Hematopoietic multipotent progenitor cell treated with erythropoietin and hydrocortisone succinate and interleukin-3 and kit ligand, for 8 days (in vitro differentiated cells): ENCODE data around the gene BAIAP3.

ENCODE experiments used
- DNase-seq: peaks from one replicate; pipeline ENCODE4 v3.0.0-alpha.2; 2015

The BAIAP3 gene

DNA sequence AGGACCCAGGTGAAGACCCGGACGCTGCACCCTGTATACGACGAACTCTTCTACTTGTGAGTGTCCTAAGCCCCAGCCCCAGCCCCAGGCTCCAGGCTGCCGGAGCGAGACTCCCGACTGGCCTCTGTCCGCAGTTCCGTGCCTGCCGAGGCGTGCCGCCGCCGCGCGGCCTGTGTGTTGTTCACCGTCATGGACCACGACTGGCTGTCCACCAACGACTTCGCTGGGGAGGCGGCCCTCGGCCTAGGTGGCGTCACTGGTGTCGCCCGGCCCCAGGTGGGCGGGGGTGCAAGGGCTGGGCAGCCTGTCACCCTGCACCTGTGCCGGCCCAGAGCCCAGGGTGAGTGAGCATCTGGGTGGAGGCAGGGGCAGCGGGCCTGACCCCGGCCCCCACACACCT is 14.5 kb downstream of the BAIAP3 start:
- no peak for DNase-seq

GRCh38 chr16:1348441-1348840 is 15.0 kb downstream of the BAIAP3 start:
- no peak for DNase-seq

- DNase-seq, result no peak
Observed at GRCh38 chr16:1348926-1349325, 15.5 kb downstream of the BAIAP3 start.

DNA sequence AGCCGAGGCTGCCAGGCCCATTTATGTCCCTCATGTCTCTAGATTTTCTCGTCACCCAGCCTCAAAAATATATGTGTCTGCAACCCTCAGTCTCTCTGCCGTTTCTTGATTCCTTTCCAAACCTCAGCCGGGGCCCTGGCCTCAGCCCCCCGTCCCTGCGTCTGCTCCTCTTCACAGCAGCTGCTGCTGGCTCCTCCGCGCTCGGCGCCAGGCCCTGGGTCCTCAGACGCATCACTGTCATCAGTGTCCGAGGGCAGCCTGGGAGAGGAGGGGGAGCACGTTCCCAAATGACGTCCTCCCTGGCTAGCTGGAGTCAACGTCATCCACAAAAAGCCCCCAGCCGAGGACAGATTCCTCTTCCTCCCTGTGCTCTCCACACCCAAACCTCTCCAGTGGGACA is 15.9 kb downstream of the BAIAP3 start:
- no peak for DNase-seq

DNA sequence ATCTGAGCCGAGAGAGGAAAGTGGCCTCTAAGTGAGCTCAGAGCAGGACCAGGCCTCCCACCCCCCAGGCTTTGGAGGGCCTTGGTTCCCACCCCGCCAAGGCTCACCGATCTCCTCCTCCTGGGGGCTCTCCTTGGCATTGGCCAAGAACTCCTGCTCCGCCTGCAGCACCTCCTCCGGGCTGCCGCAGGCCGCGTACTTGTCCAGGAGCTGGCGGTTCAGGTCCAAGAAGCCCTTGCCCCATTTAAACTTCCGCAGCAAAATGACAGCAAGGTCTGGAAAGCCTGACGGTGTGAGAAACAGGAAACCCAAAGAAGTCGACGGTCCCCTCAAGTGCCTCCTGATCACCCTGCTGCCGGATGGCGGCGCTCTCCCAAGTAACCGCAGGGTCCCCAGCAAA is 16.5 kb downstream of the BAIAP3 start:
- DNase-seq, result no peak

- DNase-seq, result no peak
Observed at GRCh38 chr16:1350691-1351090, 17.2 kb downstream of the BAIAP3 start.

DNA sequence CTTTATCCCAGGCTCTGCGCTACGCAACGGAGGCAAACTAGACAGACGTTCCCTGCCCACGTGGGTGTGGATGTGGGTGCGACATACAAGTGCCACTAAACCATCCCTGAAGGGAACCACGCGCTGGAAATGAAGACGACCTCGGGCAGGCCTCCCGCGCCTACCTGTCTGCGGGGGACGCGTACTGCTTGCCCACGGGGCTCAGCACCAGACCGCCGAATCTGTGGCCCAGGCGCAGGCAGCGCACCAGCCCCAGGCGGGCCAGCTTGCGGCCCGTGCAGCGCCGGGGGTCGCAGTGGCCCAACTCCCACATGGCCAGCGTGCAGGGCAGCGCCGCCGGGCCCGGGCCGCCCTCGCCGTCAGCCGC is 17.8 kb downstream of the BAIAP3 start:
- DNase-seq, result peak; percentile 35

DNA sequence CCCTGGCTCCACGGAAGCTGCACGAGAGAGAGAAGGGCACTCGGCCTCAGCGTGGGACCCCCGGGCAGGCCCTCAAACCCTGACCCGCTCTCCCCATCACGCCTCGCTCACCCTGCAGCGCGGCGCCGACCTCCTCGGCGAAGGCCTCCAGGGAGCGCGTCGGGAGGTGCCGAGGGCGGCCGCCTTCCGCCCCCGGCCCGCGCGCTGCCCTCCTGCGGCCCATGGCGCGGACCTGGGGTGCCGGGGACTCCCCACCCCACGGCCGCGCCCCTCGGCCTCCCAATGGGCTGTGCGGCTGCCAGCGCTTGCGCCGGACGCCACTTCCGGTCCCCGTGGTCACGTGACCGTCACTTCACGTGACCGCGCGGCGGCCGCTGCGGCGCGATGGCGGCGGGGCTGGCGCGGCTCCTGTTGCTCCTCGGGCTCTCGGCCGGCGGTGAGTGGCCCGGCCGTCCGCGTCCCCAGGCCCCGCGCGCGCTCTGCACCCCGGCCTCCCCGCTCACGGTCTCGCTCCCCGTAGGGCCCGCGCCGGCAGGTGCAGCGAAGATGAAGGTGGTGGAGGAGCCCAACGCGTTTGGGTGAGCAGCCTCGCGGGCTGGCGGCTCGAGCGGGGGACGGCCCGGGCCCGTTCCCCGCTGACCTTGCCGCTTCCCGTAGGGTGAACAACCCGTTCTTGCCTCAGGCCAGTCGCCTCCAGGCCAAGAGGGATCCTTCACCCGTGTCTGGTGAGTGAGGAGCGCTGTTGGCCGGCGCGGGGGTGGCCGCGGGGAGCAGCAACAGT is 18.3 kb downstream of the BAIAP3 start, which contains the start of the genes GNPTG and TSR3:
GNPTG (plus strand) TSS at position 350 of the 781 bp plus-strand sequence; CDS start at position 385, 35 bp downstream.
TSR3 (minus strand) TSS at position 297 of the 781 bp plus-strand sequence; CDS start at position 223, 74 bp downstream.
- peak; percentile 90 for DNase-seq

GRCh38 chr16:1354815-1355540 is 21.5 kb downstream of the BAIAP3 start:
- peak; percentile 70 for DNase-seq

- DNase-seq, result no peak
Observed at GRCh38 chr16:1355591-1355990, 22.1 kb downstream of the BAIAP3 start.

GRCh38 chr16:1356061-1356900 is 22.8 kb downstream of the BAIAP3 start:
- no peak for DNase-seq

DNA sequence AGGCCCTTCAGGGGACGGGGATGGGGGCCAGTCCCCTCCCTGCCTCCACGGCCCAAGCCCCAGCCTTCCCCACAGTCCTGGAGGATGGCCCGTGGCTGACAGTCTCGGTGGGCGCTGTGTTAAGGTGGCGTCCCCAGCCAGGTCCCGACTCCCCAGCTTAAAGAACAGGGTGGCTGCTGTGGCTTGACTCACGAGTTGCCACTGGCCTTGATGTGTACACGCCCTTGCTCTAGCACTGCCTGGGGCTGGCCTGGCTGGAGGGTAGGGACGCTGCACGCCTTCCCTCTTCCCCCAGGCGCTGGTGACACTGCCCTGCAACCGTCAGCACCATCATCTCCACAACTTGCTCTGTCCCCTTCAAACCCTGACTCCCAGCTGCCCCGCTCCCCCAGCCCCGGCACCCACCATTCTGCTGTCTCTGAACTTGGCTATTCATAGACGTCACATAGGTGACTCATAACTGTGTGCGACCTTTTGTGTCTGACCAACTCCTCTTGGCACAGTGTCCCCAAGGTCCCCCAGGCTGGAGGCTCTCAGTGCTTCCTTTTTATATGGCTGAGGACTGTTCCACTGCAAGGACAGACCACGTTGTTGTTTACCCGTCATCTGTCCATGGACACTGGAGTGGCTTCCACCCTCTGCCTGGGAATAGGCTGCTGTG is 24.6 kb downstream of the BAIAP3 start:
- DNase-seq, result no peak

GRCh38 chr16:1361685-1362360 is 28.4 kb downstream of the BAIAP3 start:
- DNase-seq, result no peak

DNA sequence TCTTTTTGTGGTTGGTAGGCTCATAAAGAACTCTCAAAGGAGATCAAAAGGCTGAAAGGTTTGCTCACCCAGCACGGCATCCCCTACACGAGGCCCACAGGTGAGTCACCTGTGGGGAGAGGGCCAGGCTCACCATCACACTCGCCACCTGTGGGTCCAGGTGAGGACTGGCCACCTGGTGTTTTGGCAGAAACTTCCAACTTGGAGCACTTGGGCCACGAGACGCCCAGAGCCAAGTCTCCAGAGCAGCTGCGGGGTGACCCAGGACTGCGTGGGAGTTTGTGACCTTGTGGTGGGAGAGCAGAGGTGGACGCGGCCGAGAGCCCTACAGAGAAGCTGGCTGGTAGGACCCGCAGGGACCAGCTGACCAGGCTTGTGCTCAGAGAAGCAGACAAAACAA is 29.4 kb downstream of the BAIAP3 start:
- DNase-seq, result no peak

DNA sequence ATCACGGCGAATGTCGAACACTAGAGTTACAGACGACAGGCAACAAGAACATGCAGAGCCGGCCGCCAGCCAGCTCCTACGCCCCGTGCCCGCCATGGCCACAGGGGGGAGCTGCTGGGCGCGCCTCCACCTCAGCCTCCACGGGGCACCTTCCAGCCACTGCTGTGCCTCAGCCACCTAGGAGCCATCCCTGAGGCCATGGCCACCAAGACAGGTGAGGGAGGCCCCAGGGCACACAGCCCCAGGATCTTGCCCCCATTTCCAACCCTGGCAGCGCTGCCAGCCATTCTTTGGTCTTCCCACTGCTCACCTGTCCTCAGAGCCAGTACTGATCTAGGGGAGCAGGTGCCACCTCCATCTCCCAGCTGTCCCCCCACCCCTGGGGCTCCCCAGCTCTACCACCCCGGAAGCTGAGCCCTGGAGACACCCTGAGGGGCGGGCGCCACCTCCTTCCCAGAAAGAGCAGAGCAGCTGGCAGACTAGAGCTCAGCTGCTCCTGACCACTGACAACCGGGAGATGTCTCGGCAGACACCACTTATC is 30.1 kb downstream of the BAIAP3 start:
- DNase-seq, result peak; percentile 61

GRCh38 chr16:1364510-1364909 is 31.1 kb downstream of the BAIAP3 start:
- no peak for DNase-seq

GRCh38 chr16:1366060-1366711 is 32.7 kb downstream of the BAIAP3 start:
- no peak for DNase-seq

GRCh38 chr16:1366712-1367299 is 33.4 kb downstream of the BAIAP3 start:
- no peak for DNase-seq

GRCh38 chr16:1367486-1368174 is 34.2 kb downstream of the BAIAP3 start:
- no peak for DNase-seq
